Measurements from ENCODE around the gene ARL16. TPM values are rescaled to one million over a fixed set of nuclear protein-coding genes. Genes with fewer than 3 reads are reported as not detected.

Gene ARL16
- total RNA-seq, 4 donors from 2014 or later, result 18.8 to 28.8 (median 26.9) TPM

DNA sequence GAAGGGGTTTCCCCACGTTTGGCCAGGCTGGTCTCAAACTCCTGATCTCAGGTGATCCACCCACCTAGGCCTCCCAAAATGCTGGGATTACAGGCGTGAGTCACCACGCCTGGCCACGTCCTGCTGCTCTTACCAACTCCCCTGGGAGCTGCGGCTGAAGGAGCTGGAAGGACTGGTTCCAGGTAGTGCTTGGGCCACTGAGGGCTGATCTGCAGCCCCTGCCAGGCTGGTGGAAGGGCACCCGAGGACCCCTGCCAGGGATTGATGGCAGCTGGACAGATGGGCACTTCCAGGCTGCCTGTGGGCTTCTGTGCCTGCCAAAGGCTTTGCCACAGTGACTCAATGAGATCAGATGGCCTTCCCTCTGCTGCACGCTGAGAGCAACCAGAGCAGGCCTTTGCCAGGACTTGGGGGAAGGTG lies 19.5 kb downstream of the ARL16 start:
- TF ChIP-seq CTCF (IDR thresholded peaks at IDR 0.05), result no peak
- DNase-seq (ENCODE audit: low spot score) (no peak), ATAC-seq (ENCODE audit: low FRiP score) (no peak)

DNA sequence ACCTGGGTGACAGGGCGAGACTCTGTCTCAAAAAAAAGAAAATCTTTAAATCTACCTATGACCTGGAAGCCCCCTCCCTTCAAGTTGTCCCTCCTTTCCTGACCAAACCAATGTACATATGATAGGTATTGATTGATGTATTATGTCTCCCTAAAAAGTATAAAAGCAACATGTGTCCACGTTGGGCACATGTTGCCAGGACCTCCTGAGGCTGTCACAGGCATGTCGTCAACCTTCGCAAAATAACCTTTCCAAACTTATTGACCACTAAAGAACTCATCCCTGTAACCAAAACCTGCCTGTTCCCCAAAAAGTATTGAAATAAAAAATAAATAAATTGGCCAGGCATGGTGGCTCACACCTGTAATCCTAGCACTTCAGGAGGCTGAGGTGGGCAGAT lies 21.6 kb downstream of the ARL16 start:
- TF ChIP-seq CTCF (IDR thresholded peaks at IDR 0.05), result no peak
- ATAC-seq (ENCODE audit: low FRiP score), result no peak

DNA sequence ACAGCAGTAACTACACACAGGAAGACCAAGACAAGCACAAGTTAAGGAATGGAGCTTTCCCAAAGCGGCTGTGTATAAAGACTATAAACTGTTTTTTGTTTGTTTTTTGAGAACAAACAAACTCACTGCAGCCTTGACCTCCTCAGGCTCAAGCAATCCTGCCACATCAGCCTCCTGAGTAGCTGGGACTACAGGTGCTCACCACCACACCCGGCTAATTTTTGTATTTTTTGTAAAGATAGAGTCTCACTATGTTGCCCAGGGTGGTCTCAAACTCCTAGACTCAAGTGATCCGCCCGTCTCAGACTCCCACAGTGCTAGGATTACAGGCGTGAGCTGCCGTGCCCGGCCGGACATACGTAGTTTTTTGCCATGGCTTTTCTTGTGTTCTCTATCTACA lies 23.2 kb downstream of the ARL16 start:
- DNase-seq (ENCODE audit: low spot score) (no peak), ATAC-seq (ENCODE audit: low FRiP score) (no peak)
- TF ChIP-seq CTCF (IDR thresholded peaks at IDR 0.05), result no peak

More for the DNA sequence above, 21.6 kb downstream of the ARL16 start:
- DNase-seq (ENCODE audit: low spot score), result no peak

DNA sequence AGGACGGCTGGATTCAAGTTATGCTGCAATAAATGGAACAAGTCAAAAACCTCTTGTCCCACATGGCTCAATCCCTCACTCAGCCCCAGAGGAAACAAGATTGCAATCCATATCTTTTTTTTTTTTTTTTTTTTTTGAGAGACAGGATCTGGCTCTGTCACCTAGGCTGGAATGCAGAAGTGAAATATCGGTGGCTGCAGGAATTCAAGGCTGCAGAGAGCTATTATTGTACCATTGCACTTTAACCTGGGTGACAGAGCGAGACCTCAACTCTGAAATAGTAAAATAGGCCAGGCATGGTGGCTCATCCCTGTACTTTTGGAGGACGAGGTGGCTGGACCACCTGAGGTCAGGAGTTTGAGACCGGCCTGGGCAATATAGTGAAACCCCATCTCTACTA lies 24.6 kb downstream of the ARL16 start:
- TF ChIP-seq CTCF (IDR thresholded peaks at IDR 0.05), result no peak
- DNase-seq (ENCODE audit: low spot score) (no peak), ATAC-seq (ENCODE audit: low FRiP score) (no peak)

GRCh38 chr17:81656835-81657234 lies 26.8 kb downstream of the ARL16 start:
- no peak for TF ChIP-seq CTCF (IDR thresholded peaks at IDR 0.05)
- DNase-seq (ENCODE audit: low spot score) (no peak), ATAC-seq (ENCODE audit: low FRiP score) (no peak)

DNA sequence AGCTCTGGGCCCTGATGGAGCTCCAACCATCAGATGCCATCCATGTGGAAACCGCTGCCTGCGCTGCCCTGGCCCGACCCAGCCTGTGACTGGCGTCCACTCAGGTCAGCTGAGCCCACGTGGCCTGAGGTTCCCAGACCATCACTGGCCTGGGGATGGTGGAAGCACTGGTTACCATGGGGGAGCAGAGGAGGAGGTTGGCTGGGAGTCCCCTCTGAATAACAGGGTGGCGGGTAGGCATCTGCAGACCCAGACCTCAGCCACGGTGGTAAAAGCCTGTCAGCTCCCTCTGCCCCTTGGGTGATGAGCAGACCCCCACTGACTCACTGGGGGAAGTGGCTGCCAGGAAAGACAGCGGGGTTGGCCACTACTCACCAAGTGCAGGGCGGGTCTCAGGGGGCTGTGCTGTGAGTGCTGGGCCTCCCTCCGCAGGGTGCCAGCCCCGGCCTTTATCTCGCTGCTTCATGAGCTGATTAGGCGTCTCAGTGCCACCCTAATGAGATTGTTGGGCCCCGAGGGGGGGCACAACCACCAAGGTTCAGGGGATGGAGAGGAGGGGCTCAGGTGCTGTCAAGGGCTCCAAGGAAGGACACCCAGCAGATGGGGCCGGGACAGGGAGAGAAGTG lies 27.4 kb downstream of the ARL16 start, which contains the start of gene PDE6G:
PDE6G (minus strand) TSS at position 425 of the 626 bp plus-strand sequence. CDS start 3,237 bp downstream, outside the sequence.
- no peak for DNase-seq (ENCODE audit: low spot score)
- no peak for TF ChIP-seq CTCF (IDR thresholded peaks at IDR 0.05)
- ATAC-seq (ENCODE audit: low FRiP score), result no peak

DNA sequence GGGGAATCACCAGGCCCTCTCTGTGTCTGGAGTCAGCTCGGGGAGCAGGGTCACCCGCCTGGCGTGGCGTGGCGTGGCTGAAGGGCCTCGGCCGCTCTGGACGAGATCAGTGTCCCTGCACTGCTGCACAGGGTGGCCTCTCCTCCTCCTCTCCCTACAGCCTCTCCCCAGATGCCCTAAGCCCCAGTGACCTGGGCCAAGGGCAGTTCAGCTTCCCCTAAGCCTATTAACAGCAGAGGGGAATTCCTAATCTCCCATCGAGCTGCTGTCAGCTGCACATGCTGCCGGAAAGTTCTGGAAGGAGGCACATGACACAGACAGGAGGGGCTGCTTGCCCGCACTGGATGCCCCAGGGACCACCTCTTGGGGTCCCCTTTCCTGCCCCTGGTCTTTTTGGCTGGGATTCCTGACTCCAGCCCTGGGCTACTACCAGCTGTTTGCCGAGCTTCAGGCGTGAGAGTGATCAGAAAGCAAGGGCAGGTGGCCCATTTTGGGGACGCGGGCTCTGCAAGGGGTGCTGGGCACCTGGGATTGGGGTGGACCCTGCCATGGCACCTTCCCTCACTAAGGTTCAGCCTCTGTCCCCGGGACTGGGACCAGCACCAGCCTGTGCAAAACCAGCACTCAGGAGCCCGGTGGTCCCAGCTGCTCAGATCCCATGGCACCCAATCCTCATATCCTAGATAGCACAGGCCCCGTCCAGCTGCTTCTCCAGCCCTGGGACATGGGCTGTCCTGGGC lies 28.0 kb downstream of the ARL16 start:
- TF ChIP-seq CTCF (IDR thresholded peaks at IDR 0.05), result no peak
- peak; percentile 35 for ATAC-seq (ENCODE audit: low FRiP score)
- no peak for DNase-seq (ENCODE audit: low spot score)

All from omental fat pad (tissue), 4 donors.